AG10803 (cell line): Measurements from ENCODE around the gene UBL4A.
A peak's percentile ranks its signal among the peaks of the same experiment; 100 is the strongest.

Source experiments
- DNase-seq: peaks from one replicate; pipeline ENCODE4 v3.0.0; 2010; ENCODE audit warnings: low read depth
- H3K4me3 ChIP-seq: 2 replicates; pipeline ENCODE4 v1.5.1; 2011; ENCODE audit warnings: mild to moderate bottlenecking, low read length, control low read depth
- CTCF ChIP-seq: conservative IDR thresholded peaks from 2 replicates; pipeline ENCODE4 v1.5.1; 2011; ENCODE audit warnings: mild to moderate bottlenecking, low read length, control low read depth, inconsistent platforms

Gene UBL4A

GRCh38 chrX:154462396-154462795 is 24.0 kb downstream of the UBL4A start:
- H3K4me3 ChIP-seq: no peak overlapping the region
- TF ChIP-seq CTCF: no peak
- no peak for DNase-seq

- peak overlapping the region; percentile 66 for H3K4me3 ChIP-seq
- no peak for DNase-seq
- TF ChIP-seq CTCF: peak; percentile 41
Observed at GRCh38 chrX:154460326-154460725, 26.1 kb downstream of the UBL4A start.

- no peak for TF ChIP-seq CTCF
- no peak for DNase-seq
- H3K4me3 ChIP-seq: peak overlapping the region; percentile 66
Observed at GRCh38 chrX:154459832-154460231, 26.6 kb downstream of the UBL4A start.

- no peak for TF ChIP-seq CTCF
- DNase-seq: no peak
- peak overlapping the region; percentile 66 for H3K4me3 ChIP-seq
Observed at GRCh38 chrX:154458954-154459778, 27.2 kb downstream of the UBL4A start.

- peak within 1 kb of the TSS; percentile 66 for H3K4me3 ChIP-seq
- peak; percentile 31 for DNase-seq
- no peak for TF ChIP-seq CTCF
Observed at GRCh38 chrX:154458116-154458953, 28.1 kb downstream of the UBL4A start, which contains the start of gene PLXNA3. Gene PLXNA3, plus strand, starts transcription at chrX:154458281. Its CDS starts 1,903 bp downstream, at chrX:154460184.

GRCh38 chrX:154457491-154458115 is 28.8 kb downstream of the UBL4A start:
- no peak for TF ChIP-seq CTCF
- DNase-seq: no peak

More at GRCh38 chrX:154457491-154458115, 28.8 kb downstream of the UBL4A start:
- peak overlapping the region; percentile 55 for H3K4me3 ChIP-seq
